Kasumi-1 (cell line): ENCODE measurements around the gene AKR7A3.
A peak's percentile ranks its signal among the peaks of the same experiment; 100 is the strongest.
"Not testable (repeated sequence)": the region's sequence is repeated elsewhere in the genome, so short reads cannot be mapped to it uniquely, and the experiment has no call there.

Experiments used
- DNase-seq, 2 experiments: peaks; one replicate each; lab custom pipeline; 2025; lab: John Stamatoyannopoulos, UW

The AKR7A3 gene

DNA sequence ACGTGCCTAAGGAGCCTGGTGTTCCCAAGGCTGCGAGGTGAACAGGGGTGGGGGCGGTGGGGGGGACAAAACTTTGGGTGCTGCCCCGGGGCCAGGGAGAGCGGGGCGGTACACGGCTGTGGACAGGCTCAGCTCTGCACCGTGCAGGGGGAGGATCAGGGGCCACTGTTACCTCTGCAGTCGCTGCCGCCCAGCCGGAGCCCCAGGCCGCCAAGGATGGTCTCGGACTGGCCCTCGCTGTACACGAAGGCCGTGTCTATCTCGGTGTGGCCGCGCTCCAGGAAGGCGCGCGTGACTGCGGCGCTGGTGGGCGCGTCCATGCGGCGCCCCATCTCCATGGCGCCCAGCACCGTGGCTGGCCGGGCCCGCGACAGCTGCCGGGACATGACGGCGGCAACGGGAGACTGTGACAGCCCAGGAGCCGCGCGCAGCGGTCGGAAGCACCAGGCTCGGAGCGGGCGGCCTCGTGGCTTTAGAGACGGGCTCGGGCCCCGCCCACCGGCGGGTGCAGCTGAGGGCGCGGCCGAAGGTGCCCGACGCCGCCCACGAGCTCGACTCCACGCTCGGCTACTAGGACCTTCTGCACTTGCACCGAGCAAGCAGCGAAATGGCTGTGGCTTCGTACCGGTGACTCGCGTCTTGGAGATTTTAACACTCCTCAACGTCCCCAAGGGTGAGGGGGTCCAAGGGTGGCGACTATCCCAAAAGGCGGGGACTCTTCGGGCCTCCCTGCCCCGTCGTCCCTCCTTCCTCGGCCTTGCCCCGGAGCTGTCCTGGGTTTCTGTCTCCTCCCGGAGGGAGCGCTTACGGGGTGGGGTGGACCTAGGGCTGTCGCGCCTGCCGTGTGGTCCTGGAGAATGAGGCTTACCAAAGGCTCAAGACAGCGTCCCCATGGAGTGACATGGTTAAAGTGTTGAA, at the start of gene AKR7A3:
Gene AKR7A3, minus strand, starts transcription at position 447 of the 918 bp plus-strand sequence. Its CDS starts 61 bp downstream, at position 386.
- DNase-seq, result not testable (repeated sequence)

DNA sequence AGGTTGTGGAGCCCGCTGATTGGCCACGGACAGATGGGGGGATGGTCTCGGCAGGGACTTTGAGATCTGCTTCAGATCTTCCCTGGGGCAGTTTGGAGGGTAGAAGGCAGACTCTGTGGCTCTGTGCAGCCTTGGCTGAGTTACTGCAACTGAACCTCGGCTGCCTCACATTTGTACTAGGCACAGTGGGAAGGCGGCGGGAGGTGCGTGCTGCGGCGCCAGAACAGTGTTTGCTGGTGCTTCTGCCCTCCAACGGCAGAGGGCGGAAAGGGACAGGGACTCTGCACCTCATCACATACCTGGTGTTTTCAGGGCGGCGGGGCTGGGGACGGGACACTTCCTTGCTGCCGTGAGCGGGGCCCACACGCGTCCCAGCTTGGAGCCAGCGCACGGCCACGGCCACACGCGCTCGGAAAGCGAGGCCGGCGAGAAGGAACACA, 49.8 kb upstream of the AKR7A3 start:
- no peak for DNase-seq

DNA sequence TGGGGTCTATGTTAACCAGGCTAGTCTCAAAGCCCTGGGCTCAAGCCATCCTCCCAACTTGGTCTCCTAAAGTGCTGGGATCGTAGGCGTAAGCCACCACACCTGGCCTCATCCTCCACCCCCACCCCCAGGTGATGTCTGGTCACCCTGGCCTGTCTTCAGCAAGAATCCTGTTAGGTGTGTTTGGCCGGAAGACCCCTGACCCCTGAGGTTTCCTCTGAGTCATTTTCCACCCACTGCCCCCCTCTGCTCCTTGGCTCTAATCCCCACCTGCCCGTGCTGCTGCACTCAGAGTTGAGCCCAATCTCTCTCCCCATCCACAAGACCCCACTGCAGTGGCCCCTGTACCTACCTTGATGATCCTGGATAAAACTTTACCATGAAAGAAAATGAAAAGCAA, 48.7 kb upstream of the AKR7A3 start:
- no peak for DNase-seq

DNA sequence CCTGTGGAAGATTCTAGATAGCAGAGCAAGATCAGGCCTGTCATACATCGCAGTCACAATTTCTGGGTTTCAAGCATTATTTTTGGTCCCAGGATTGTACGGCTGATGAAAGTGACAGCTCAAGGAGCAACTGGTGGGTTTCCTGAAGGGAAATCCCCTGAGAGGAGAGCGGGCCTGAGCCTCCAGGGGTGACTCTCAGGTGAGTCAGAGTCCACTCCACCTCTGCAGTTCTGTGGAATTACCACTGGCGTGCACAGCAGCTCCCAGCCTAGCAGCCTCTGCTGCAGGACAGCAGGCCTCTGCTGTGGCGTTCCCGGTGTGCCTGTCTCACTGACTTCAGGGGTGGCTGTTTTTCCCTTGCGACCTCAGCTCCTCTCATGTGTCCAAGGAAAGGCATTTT, 48.0 kb upstream of the AKR7A3 start:
- DNase-seq, result no peak

DNA sequence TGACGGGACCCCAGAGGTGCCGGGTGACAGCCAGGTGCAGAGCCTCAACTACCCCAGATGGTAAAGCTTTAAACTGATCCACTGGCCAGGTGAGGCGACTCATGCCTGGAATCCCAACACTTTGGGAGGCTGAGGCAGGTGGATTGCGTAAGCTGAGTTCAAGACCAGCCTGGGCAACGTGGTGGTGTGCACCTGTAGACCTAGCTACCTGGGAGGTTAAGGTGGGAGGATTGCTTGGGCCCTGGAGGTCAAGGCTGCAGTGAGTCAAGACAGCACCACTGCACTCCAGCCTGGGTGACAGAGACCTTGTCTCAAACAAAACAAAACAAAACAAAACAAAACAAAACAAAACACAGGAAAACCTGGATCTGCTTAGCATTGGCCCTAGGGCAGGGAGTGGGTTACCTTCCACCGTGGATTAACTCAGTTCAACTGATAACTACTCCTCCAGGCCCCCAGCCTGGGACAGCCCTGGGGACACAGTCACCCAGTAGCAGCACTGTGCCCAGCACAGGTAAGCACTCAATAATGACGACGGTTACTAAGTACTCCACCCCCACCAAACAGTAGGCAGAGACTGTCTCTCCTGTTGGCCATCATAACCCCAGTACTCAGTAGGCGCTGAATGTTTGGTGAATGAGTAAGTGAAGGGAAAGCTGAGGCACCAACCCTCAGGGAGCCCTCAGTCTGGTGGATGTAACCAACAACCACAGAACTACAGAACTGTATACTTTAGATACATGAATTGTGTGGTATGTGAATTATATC, 45.2 kb upstream of the AKR7A3 start:
- DNase-seq, result no peak

DNA sequence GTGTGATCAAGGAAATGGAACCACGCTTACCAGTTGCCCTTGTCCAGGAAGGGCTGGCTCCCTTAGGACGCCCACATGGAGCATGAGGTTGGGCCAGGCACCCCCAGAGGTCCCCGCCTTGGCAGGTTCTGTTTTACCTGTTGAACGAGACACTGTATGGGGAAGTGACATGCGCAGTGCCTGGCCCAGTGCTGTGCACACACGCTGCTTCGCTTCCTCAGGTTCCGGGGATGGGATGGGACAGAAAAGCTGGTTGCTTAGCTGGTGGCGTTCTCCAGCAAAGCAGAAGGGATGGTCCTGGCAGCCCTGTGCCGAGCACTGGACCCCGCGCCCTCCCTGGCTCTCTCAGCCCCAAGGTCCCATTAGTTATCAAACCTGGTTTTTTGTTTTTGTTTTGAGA, 44.3 kb upstream of the AKR7A3 start:
- no peak for DNase-seq

DNA sequence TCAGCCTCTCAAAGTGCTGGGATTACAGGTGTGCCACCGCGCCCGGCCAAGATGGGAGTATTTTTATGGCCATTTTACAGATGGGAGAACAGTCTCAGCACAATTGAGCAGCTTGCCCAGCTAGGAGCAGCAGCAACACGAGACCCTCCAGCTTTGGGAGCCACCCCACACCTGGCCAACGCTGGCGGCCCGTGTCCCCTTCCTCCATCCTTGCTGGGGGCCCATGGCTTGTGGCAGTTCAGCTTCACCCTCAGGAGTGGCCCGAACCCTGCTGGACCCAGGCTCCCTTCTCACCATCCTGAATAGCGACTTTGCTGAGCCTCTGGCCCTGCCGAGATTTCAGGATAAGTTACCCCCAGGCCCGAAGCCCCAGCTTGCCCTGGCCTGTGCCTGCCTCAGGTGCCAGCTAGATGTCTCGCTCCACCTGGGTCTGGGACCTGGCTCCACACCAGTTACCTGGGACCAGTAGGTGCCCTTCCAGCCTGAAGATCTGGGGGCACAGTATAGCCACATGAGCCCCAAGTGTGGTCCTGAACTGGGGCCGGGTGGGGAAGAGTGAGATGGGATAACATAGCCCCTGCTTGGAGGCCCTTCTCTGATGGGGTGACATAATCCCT, 42.8 kb upstream of the AKR7A3 start:
- no peak for DNase-seq

DNA sequence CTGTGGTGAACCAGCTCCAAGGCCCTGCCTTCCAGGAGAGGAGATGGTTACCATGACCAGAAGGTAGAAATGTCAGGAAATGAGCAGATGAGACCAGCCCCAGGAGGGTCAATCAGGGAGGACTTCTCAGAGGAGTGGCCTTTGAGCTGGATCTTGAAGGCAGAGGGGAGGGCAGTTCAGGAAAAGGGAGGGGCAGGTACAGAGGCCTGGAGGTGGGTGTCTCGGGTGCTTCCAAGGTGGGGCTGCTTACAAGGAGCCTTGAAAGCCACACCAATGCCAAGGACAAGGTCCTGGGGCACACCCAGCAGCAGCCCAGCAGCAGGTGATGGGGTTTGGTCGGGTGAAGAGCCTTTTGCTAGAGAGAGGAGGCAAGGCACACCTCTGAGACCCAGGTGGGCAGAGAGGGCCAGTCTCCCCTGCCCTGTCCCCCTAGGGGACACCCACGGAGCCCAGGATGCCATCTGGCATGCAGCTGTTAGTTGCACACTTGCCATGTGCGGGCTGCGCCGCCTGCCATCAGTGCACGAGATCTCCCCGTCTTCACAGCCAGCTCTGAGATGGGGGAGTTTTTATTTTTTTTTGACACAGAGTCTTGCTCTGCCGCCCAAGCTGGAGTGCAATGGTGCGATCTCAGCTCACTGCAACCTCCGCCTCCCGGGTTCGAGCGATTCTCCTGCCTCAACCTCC, 42.0 kb upstream of the AKR7A3 start:
- DNase-seq, result no peak

DNA sequence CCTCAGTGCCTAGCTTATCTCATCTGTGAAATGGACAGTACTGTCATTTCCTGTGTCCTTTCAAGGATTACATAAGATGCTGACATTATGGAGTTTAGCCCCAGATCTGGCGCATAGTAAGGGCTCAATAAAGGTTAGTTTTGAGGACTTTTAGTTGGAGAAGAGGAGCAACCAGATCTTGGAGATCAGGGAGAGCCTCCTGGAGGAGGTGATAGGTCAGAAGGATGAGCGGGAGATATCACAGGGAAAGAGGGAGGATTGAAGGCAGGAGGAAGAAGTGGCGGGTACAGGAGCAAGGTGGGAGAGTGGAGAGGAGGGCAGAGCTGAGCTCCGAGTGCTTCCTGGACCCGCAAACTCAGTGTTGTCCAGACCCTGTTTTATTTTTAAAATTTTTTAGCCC, 41.0 kb upstream of the AKR7A3 start:
- no peak for DNase-seq

DNA sequence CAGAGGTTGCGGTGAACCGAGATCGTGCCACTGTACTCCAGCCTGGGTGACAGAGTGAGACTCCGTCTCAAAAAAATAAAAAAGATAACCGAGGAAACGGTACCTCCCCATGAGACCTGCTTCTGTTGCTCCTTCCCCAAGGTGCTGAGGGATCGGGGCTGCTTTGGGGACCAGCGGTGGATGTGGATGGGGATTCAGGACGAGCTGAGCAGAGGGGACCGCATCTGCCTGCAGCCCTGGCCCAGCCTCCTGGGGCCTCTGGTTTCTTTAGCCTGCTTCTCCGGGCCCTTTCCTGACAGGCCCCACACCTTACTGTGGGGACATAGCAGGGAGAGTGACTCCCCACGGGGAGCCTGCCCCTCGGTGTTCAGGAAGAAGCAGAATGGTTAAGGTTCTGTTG, 40.6 kb upstream of the AKR7A3 start:
- no peak for DNase-seq

DNA sequence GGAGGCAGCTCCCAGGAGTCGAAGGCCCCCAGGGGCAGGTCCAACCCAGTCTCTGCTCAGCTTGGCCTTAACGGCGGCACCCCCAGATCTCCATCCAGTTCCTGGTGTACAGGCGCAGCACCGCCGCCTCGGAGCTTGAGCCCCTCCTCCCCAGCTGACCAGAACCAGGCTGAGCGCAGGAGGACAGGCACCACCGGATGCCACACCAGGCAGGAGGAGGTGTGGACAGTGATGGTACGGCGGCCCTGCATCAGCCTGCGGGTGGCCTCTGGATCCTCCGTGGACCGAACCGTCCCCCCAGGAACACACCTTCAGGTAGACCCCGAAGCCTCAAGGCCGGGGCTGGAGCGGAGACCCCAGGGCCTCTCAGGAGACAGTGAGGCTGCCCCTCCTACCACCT, 39.9 kb upstream of the AKR7A3 start:
- no peak for DNase-seq

DNA sequence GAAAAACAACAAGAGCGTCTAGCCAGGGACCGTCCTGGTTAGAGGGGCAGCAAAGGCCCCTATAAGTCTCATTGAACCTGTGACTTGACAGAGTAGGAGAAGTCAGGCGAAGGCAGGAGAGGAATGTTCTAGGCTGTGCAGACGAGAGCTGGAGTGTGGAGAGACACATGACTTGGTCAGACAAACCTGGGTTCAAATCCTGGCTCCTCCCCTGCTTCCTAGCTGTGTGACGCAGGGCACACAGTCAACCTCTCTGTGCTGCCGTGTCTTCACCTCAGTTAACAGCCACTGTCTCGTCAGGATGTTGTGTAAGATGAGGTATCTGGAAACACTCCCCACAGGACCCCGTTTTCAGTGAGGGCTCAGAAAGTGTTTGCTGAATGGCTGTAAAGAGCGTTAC, 39.2 kb upstream of the AKR7A3 start:
- DNase-seq, result no peak

DNA sequence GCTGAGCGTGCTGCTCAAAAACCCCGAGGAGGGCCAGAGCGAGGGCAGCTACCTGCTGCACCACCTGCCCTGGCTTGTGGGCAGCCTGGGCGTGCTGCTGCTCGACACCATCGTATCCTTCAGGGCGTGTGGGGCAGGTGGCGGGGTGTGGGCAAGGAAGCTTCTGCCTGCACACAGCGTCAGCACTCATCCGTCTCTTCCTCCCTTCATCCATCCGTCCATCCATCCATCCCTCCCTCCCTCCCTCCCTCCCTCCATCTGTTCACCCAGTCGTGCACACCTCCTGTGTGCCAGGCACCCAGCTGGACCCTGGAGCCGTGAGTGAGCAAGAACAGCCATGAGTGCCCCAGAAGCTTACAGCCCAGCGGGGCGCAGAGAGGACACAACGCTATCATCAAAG, 38.7 kb upstream of the AKR7A3 start:
- no peak for DNase-seq

DNA sequence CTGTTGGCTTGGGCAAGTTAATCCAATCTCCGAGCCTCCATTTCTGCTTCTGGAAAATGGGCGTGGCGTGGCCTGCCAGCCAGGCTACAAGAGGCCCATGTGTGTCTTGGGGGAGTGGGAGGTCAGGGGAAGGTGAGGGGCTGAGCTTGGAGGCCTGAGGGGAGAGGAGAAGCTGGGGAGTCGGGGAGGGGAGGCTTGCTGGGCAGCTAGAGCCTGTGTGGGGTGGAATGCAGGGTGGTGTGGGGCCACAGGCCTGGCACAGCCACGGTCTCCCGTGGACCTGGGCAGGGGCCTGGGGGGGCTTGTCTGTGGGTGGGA, 38.1 kb upstream of the AKR7A3 start:
- DNase-seq, result no peak

DNA sequence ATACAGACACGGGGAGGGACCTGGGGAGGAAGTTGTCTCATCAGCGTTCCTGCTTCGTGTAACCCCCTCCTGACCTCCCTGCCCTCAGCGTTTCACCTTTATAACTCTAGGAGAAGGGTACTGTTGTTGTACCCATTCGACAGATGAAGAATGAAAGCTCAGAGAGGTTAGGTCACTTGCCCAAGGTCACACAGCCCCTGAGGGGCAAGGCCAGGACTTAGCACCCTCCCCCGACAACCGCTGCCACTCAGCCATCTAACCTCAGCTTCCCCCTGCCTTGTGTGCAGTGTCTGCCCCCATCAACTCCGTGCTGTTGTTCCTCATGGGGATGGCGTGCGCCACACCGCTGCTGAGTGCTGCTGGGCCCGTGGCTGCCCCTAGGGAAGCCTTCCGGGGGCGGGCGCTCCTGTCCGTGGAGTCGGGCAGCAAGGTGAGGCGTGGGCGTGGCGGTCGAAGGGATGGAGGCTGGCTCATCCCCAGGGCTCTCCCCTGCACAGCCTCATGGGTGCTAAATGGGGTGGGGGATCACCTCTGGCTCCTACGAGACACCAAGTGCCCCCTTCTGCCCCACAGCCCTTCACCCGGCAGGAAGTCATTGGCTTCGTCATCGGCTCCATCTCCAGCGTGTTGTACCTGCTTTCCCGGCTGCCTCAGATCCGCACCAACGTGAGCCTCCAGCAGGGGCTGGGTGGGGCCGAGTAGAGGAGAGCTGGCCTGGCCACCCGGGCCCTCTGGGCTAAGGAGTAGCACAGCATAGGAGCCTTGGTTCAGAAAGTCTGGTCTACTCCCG, 37.6 kb upstream of the AKR7A3 start:
- DNase-seq, result peak; percentile 65 to 70

DNA sequence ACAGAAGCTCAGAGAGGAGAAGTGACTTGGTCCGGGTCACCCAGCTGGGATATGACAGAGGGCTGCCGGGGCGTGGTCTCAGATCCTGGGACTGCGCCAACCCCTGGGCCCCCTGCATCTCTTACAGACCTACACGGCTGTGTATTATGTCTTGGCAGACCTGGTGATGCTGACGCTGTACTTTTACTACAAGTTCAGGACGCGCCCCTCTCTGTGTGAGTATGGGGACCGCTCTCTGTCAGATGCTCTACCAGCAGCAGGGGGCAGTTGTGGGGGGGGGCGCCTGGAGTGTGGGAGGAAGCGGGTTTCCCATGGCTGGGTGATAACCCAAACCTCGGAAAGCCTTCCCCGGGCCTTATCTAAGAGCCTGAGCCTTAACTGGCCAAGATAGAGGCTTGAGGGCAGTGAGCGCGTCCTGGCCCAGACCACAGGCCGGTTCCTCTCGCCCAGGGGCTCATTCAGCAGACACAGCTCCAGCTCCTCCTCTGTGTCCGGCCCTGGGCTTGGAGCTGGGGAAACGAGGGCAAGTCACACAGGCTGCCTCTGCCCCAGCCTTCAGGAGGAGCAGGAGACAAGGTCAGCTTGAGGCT, 36.9 kb upstream of the AKR7A3 start:
- no peak for DNase-seq

DNA sequence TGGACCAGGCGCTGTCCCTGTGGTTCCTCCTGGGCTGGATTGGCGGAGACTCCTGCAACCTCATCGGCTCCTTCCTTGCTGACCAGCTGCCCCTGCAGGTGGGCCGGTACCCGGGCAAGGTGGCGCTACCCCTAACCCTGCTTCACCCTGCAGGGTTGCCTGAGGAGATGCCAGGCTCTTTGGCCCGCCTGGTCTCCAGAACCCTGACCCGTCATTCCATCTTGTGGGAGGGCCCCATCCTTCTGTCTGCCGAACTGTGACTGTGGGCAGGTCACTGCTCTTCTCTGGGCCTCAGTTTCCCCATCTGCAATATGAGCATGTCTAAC, 36.1 kb upstream of the AKR7A3 start:
- DNase-seq, result no peak

DNA sequence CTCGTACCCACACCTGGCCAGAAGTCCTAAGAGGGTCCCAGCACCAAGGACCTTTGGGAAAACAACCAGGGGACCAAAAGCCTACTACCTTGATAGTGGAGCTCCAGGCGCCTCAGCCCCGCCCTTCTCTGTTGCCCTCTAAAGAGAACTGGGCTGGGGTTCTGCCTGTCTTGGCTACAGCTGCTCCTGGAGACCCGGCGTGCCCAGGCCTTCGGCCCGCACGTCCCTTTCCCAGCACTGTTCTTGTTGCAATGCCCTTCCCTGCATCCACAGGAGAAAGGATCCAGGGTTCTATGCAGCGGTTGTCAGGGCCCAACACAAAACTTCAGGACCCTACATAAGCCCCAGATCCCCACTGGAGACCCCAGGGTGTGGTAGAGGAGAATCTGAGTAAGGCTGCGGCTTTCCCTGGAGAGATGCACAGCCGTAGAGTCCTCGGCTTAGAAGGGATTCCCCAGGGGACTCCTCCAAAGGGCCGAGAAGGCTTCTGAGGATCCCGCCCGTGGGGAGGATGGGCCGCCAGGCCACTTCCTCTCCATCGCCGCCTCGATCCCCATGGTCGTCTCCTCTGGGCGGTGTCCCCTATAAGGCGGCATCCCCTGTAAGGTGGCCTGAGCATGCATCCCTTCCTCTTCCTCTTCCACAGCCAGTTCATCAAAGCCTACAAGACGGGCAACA, 35.6 kb upstream of the AKR7A3 start:
- DNase-seq, result no peak

DNA sequence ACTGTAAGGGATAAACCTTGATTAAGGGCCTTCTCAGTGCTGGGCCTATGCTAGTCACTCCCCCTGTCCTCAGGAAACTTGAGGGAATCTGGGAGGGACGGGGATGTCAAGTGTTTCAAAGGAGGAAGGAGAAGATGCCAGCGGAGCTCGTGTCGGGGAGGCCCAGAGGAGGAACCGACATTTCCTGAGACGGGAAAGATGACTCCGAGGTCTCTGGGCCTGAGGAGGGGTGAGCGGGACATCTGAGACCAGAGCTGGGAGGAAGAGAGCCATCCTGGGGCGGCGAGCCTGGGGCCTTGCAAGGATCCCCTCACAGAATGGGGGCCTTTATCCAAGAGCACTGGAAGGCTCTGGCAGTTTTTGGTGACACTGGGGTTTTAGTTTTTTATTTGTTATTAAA, 33.9 kb upstream of the AKR7A3 start:
- peak; percentile 55 to 71 for DNase-seq

DNA sequence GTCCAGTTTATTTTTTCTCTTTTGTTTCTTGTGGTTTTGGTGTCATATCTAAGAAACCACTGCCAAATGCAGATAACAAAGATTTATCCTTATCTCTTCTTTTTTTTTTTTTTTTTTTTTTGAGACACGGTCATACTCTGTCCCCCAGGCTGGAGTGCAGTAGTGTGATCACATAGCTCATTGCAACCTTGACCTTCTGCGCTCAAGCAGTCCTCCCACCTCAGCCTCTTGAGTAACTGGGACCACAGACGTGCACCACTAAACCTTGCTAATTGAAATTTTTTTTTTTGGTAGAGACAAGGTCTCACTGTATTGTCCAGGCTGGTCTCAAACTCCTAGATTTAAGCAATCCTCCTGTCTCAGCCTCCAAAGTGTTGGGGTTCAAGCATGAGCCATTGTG, 32.5 kb upstream of the AKR7A3 start:
- DNase-seq, result no peak

DNA sequence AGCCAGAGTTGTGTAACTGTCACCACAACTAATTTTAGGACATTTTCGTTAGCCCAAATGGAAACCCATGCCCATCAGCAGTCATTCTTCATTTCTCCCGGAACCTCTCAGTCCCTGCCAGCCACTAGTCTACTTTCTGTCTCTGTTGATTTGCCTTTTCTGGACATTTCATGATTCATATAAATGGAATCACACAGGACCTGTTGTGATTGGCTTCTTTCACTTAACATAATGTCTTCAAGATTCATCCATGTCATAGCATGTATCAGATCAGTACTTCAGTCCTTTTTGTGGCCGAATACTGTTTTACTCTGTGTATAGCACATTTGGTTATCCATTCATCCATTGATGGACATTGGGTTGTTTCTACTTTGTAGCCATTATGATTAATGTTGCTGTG, 30.6 kb upstream of the AKR7A3 start:
- no peak for DNase-seq
